Common myeloid progenitor, CD34-positive (primary cell): ENCODE data around the gene NDUFS7. TPM values are rescaled to one million over a fixed set of nuclear protein-coding genes. Genes with fewer than 3 reads are reported as not detected.

Source experiments
- CTCF ChIA-PET: fragments of 350-600 bp; sonication (Branson Sonifier 250); formaldehyde crosslinking; loops from one replicate; lab custom pipeline; 2021; ENCODE audit warnings: antibody characterized with exemption; lab: Charles Lee
- POLR2A ChIA-PET: fragments of 350-600 bp; sonication (Branson Sonifier 250); formaldehyde crosslinking; loops from one replicate; lab custom pipeline; 2021; ENCODE audit warnings: antibody characterized with exemption; lab: Charles Lee
- DNase-seq, 3 donors: peaks; one replicate each; pipeline versions ENCODE4 v3.0.0 to v3.0.0-alpha.2; 2013
- H3K27ac ChIP-seq, 2 experiments: 1 replicate in 1 of 2; 2 replicates in 1 of 2; pipeline ENCODE4 v1.7.0; 2013; ENCODE audit warnings: inconsistent platforms in 2 of 2, low read length in 2 of 2, mild to moderate bottlenecking in 2 of 2, low read depth in 1 of 2, moderate library complexity in 1 of 2; ENCODE audit not compliant: severe bottlenecking in 2 of 2, insufficient read depth in 1 of 2, poor library complexity in 1 of 2
- H3K27me3 ChIP-seq, 5 experiments: replicated peaks in 2 of 5; 1 replicate in 3 of 5; 2 replicates in 2 of 5; pipeline versions ENCODE4 v1.6.1 to v1.7.0; 2013; ENCODE audit warnings: low read length in 4 of 5, mild to moderate bottlenecking in 2 of 5, moderate library complexity in 2 of 5, inconsistent platforms in 1 of 5; ENCODE audit not compliant: insufficient read depth in 5 of 5, control insufficient read depth in 4 of 5
- H3K36me3 ChIP-seq, 4 experiments: 1 replicate in 2 of 4; 2 replicates in 2 of 4; pipeline versions ENCODE4 v1.6.1 to v1.7.0; 2013; ENCODE audit warnings: low read length in 3 of 4, control low read depth in 1 of 4, mild to moderate bottlenecking in 1 of 4; ENCODE audit not compliant: control insufficient read depth in 4 of 4, insufficient read depth in 4 of 4
- H3K4me1 ChIP-seq, 4 experiments: 1 replicate in 3 of 4; 2 replicates in 1 of 4; pipeline versions ENCODE4 v1.6.1 to v1.7.1; 2013; ENCODE audit warnings: low read length in 3 of 4, mild to moderate bottlenecking in 3 of 4, control low read depth in 1 of 4, inconsistent platforms in 1 of 4, moderate library complexity in 1 of 4; ENCODE audit not compliant: control insufficient read depth in 4 of 4, insufficient read depth in 4 of 4; ENCODE audit errors: control extremely low read depth in 1 of 4
- H3K4me3 ChIP-seq, 7 experiments: 1 replicate in 4 of 7; 2 replicates in 3 of 7; pipeline versions ENCODE4 v1.5.1 to v1.7.0; 2013; ENCODE audit warnings: mild to moderate bottlenecking in 7 of 7, low read length in 6 of 7, moderate library complexity in 6 of 7, inconsistent platforms in 2 of 7, low read depth in 2 of 7, control low read depth in 1 of 7; ENCODE audit not compliant: insufficient read depth in 4 of 7, control insufficient read depth in 1 of 7; ENCODE audit errors: extremely low read depth in 1 of 7
- H3K9me3 ChIP-seq, 5 experiments: 1 replicate in 4 of 5; 2 replicates in 1 of 5; pipeline versions ENCODE4 v1.6.1 to v1.7.1; 2013; ENCODE audit warnings: low read length in 4 of 5, mild to moderate bottlenecking in 2 of 5, inconsistent platforms in 1 of 5, low read depth in 1 of 5, moderate library complexity in 1 of 5; ENCODE audit not compliant: control insufficient read depth in 4 of 5, insufficient read depth in 2 of 5; ENCODE audit errors: control extremely low read depth in 1 of 5
- WGBS: methylation state at CpG from one replicate; pipeline ENCODE4 v1.1.5; 2013; ENCODE audit not compliant: insufficient coverage; 5-methylcytosine and 5-hydroxymethylcytosine counted together
- polyA plus RNA-seq: library from polyadenylated mRNA; unstranded; fragments of 120-200 nt; gene quantifications from one replicate; pipeline ENCODE4 v1.2.1, GENCODE V29; 2013

Gene NDUFS7
- 30.6 TPM for polyA plus RNA-seq

GRCh38 chr19:1383312-1384084, at the start of gene NDUFS7:
TSS of gene NDUFS7 (plus strand) at chr19:1383907. CDS start at chr19:1383927, 20 bp downstream.
- ChIA-PET CTCF (interaction anchor here (0.8 to 3.2 kb wide), 6 partner anchors 12 to 114 kb away, joined by 3 to 20 read pairs (median 4); partner anchors contain the start of gene CIRBP), POLR2A (interaction anchor here (0.8 to 0.9 kb wide), 2 partner anchors 17 to 130 kb away, joined by 3 to 4 read pairs; no protein-coding TSS in a partner anchor)
- H3K27ac ChIP-seq, result peak within 1 kb of the TSS; percentile 46 to 77
- peaks cover 6 to 17% (median 12%) of the 10 kb centered on the region in 4 experiments for H3K4me1 ChIP-seq
- WGBS, result under 1% methylated on average over 89 of the region's 90 CpGs
- H3K27me3 ChIP-seq, result no peaks in the 10 kb centered on the region
- peak; percentile 91 to 94 (median 92) for DNase-seq
- H3K4me3 ChIP-seq, result peak within 1 kb of the TSS; percentile 78 to 94 (median 88)
- H3K36me3 ChIP-seq, result peaks cover 0 to 9% (median under 1%) of the 10 kb centered on the region in 4 experiments
- no peaks in the 10 kb centered on the region for H3K9me3 ChIP-seq

- H3K27me3 ChIP-seq, result peaks cover 0 to 8% (median 0%) of the 10 kb centered on the region in 5 experiments
- H3K9me3 ChIP-seq, result no peaks in the 10 kb centered on the region
- no peak for DNase-seq
- no peaks in the 10 kb centered on the region for H3K36me3 ChIP-seq
- H3K27ac ChIP-seq, result no peak overlapping the region
- POLR2A ChIA-PET, result interaction anchor here (0.6 kb wide), 1 partner anchor 11 kb away, joined by 7 read pairs; no protein-coding TSS in a partner anchor
- 83% methylated on average over 14 of the region's 22 CpGs for whole genome bisulfite sequencing
- H3K4me1 ChIP-seq, result no peaks in the 10 kb centered on the region
- no peak overlapping the region for H3K4me3 ChIP-seq
- CTCF ChIA-PET, result no interaction called here
Observed at GRCh38 chr19:1336079-1336684, 47.5 kb upstream of the NDUFS7 start.

DNA sequence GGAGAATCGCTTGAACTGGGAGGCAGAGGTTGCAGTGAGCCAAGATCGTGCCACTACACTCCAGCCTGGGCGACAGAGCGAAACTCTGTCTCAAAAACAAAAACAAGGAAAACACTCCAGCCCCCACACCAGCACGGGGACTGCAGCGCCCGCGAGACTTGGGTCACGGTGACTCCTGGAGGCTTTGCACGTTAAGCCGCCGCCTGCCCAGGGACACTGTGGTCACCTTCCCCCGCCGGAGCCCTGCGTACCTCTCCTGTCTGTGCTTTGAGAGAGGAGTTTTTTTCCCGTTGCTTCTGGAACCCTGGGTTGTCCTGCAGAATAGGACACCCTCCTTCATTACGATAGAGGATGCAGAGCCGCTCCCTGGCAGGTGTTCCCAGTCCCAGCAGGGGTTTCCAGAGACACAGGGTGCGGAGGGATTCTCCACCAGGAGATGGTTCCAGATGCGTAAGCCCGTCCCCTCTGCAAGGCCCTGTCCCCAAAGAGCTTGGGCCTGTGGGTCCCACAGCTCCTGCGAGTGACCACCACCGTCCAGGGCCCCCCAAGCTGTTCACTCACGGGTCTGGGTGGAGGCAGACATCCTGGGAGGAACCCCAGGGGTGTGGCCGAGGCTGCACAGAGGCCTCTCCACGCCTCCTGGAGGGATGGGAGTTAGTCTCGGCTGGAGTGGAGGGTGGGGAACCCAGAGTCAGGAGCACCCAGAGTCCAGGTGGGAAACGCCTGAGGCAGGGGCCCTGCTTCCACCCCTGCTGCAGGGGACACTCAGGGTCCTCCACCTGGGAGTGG, 42.8 kb upstream of the NDUFS7 start:
- H3K27ac ChIP-seq, result no peak overlapping the region
- no peak overlapping the region for H3K4me3 ChIP-seq
- no peaks in the 10 kb centered on the region for H3K36me3 ChIP-seq
- H3K27me3 ChIP-seq, result no peaks in the 10 kb centered on the region
- CTCF ChIA-PET, result no interaction called here
- DNase-seq, result no peak
- WGBS, result 95% methylated on average over 23 of the region's 28 CpGs
- H3K4me1 ChIP-seq, result peaks cover 0 to 3% (median 0%) of the 10 kb centered on the region in 4 experiments
- no peaks in the 10 kb centered on the region for H3K9me3 ChIP-seq
- POLR2A ChIA-PET, result no interaction called here

GRCh38 chr19:1343041-1343440, 40.7 kb upstream of the NDUFS7 start:
- WGBS, result 91% methylated on average over 4 of the region's 7 CpGs
- POLR2A ChIA-PET, result interaction anchor here (1.4 kb wide), 1 partner anchor 12 kb away, joined by 3 read pairs; a partner anchor contains a TSS
- H3K27ac ChIP-seq, result no peak overlapping the region
- H3K9me3 ChIP-seq, result no peaks in the 10 kb centered on the region
- H3K36me3 ChIP-seq, result no peaks in the 10 kb centered on the region
- CTCF ChIA-PET, result interaction anchor here (0.7 to 0.9 kb wide), 2 partner anchors 13 to 30 kb away, joined by 3 to 4 read pairs; no protein-coding TSS in a partner anchor
- H3K4me1 ChIP-seq, result peaks cover 0 to 3% (median 0%) of the 10 kb centered on the region in 4 experiments
- no peaks in the 10 kb centered on the region for H3K27me3 ChIP-seq
- DNase-seq, result no peak
- H3K4me3 ChIP-seq, result no peak overlapping the region

GRCh38 chr19:1349211-1349610, 34.5 kb upstream of the NDUFS7 start:
- H3K4me1 ChIP-seq, result peaks cover 0 to 8% (median 5%) of the 10 kb centered on the region in 4 experiments
- H3K27ac ChIP-seq, result no peak overlapping the region
- ChIA-PET POLR2A (no interaction called here), CTCF (interaction anchor here (0.7 to 1.2 kb wide), 2 partner anchors 24 to 70 kb away, joined by 3 read pairs; no protein-coding TSS in a partner anchor)
- H3K4me3 ChIP-seq, result no peak overlapping the region
- H3K36me3 ChIP-seq, result no peaks in the 10 kb centered on the region
- H3K9me3 ChIP-seq, result no peaks in the 10 kb centered on the region
- 95% methylated on average over 17 of the region's 18 CpGs for WGBS
- DNase-seq, result no peak
- H3K27me3 ChIP-seq, result no peaks in the 10 kb centered on the region

DNA sequence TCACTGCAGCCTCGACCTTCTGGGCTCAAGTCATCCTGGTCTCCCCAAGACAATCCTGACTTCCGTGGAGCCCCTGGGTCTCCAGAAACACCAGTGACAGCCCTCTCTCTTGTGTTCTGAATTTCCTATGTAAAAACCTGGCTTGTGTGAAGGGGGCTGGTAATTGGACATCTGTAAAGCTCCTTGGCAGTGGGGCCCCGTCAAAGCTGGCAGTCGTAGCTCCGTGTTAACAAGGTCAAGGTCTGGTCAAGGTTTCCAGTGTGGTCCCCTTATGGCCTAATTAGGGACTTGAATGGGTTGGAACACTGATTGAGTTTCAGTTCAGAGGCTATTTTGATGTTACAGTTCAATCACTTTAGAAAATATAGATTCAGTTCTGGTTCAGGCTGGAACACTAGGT, 32.8 kb upstream of the NDUFS7 start:
- 91% methylated on average over 4 of the region's 5 CpGs for WGBS
- no peak for DNase-seq
- H3K27ac ChIP-seq, result no peak overlapping the region
- H3K4me3 ChIP-seq, result no peak overlapping the region
- H3K4me1 ChIP-seq, result peaks cover 0 to 14% (median 13%) of the 10 kb centered on the region in 4 experiments
- ChIA-PET POLR2A (no interaction called here), CTCF (no interaction called here)
- no peaks in the 10 kb centered on the region for H3K9me3 ChIP-seq
- no peaks in the 10 kb centered on the region for H3K36me3 ChIP-seq
- no peaks in the 10 kb centered on the region for H3K27me3 ChIP-seq
